ENCODE results near the gene CELF5.

DNA sequence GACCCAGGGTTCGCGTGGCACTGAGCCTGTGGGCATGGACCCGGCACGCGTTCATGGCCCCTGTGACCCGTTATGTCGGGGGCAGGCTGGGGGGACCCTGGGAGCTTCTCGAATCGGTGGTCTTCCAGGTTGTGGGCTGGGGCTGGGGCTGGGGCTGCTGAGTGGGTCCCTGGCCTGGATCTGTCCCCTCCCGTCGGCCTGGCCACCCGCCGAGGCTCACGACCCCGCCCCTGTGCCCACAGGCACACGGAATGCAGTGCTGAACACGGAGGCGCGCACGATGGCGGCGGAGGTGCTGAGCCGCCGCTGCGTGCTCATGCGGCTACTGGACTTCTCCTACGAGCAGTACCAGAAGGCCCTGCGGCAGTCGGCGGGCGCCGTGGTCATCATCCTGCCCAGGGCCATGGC is 32.2 kb upstream of the CELF5 start:
- TF ChIP-seq CTCF (IDR thresholded peaks at IDR 0.05), result no peak
- TF ChIP-seq EZH2 (IDR thresholded peaks at IDR 0.05; ENCODE audit: borderline replicate concordance, insufficient read depth, low read depth, low read length, poor library complexity, severe bottlenecking), result no peak

All from B cell (primary cell).